Trophoblast cell (in vitro differentiated cells and primary cell): Measurements from ENCODE around the gene IL6R.
"Not testable (repeated sequence)": the region's sequence is repeated elsewhere in the genome, so short reads cannot be mapped to it uniquely, and the experiment has no call there.

ENCODE experiments used
- DNase-seq, 2 donors: peaks; one replicate each; pipeline ENCODE4 v3.0.0-alpha.2; 2016
- H2AFZ ChIP-seq: 2 replicates; pipeline ENCODE4 v1.6.1; 2013; ENCODE audit warnings: low read length, moderate library complexity, mild to moderate bottlenecking; ENCODE audit not compliant: insufficient read depth, poor library complexity
- H2AK5ac ChIP-seq: 2 replicates; pipeline ENCODE4 v1.6.1; 2013; ENCODE audit warnings: mild to moderate bottlenecking, low read length
- H2BK120ac ChIP-seq: 2 replicates; pipeline ENCODE4 v1.6.1; 2013; ENCODE audit warnings: low read length, mild to moderate bottlenecking, moderate library complexity; ENCODE audit not compliant: insufficient read depth, poor library complexity
- H2BK12ac ChIP-seq: 2 replicates; pipeline ENCODE4 v1.6.1; 2013; ENCODE audit warnings: mild to moderate bottlenecking, low read length, moderate library complexity
- H2BK5ac ChIP-seq: 2 replicates; pipeline ENCODE4 v1.6.1; 2013; ENCODE audit warnings: low read length, low read depth, moderate library complexity, mild to moderate bottlenecking; ENCODE audit not compliant: poor library complexity
- H3K14ac ChIP-seq: 2 replicates; pipeline ENCODE4 v1.6.1; 2013; ENCODE audit warnings: mild to moderate bottlenecking, low read length
- H3K18ac ChIP-seq: 2 replicates; pipeline ENCODE4 v1.6.1; 2013; ENCODE audit warnings: mild to moderate bottlenecking, low read length
- H3K23ac ChIP-seq: 2 replicates; pipeline ENCODE4 v1.6.1; 2013; ENCODE audit warnings: low read length
- H3K27ac ChIP-seq: 2 replicates; pipeline ENCODE4 v1.5.1; 2013; ENCODE audit warnings: low read depth, mild to moderate bottlenecking, inconsistent platforms, low read length, moderate library complexity
- H3K27me3 ChIP-seq: 2 replicates; pipeline ENCODE4 v1.6.1; 2013; ENCODE audit warnings: inconsistent platforms, mild to moderate bottlenecking, low read length, moderate library complexity; ENCODE audit not compliant: insufficient read depth
- H3K36me3 ChIP-seq, 2 experiments: 1 replicate in 1 of 2; 2 replicates in 1 of 2; pipeline ENCODE4 v1.6.1; 2013; ENCODE audit warnings: low read length in 2 of 2, mild to moderate bottlenecking in 2 of 2, moderate library complexity in 1 of 2; ENCODE audit not compliant: insufficient read depth in 2 of 2, control insufficient read depth in 1 of 2
- H3K4ac ChIP-seq: 2 replicates; pipeline ENCODE4 v1.6.1; 2013; ENCODE audit warnings: low read depth, mild to moderate bottlenecking, low read length, moderate library complexity
- H3K4me1 ChIP-seq, 2 experiments: 1 replicate in 1 of 2; 2 replicates in 1 of 2; pipeline ENCODE4 v1.6.1; 2013; ENCODE audit warnings: low read length in 2 of 2, mild to moderate bottlenecking in 2 of 2, moderate library complexity in 1 of 2; ENCODE audit not compliant: insufficient read depth in 2 of 2, control insufficient read depth in 1 of 2
- H3K4me2 ChIP-seq: 2 replicates; pipeline ENCODE4 v1.6.1; 2013; ENCODE audit warnings: inconsistent platforms, mild to moderate bottlenecking, low read length, moderate library complexity
- H3K4me3 ChIP-seq: 2 replicates; pipeline ENCODE4 v1.5.1; 2013; ENCODE audit warnings: mild to moderate bottlenecking, low read depth, low read length, inconsistent platforms
- H3K79me1 ChIP-seq: one replicate; pipeline ENCODE4 v1.6.1; 2013; ENCODE audit warnings: low read length
- H3K79me2 ChIP-seq: 2 replicates; pipeline ENCODE4 v1.6.1; 2013; ENCODE audit warnings: low read length, mild to moderate bottlenecking; ENCODE audit not compliant: control insufficient read depth, insufficient read depth, poor library complexity
- H3K9ac ChIP-seq: 2 replicates; pipeline ENCODE4 v1.6.1; 2013; ENCODE audit warnings: mild to moderate bottlenecking, low read length
- H3K9me3 ChIP-seq: 2 replicates; pipeline ENCODE4 v1.6.1; 2013; ENCODE audit warnings: low read depth, mild to moderate bottlenecking, control low read depth, inconsistent platforms, low read length; ENCODE audit not compliant: insufficient read depth
- H4K12ac ChIP-seq: 2 replicates; pipeline ENCODE4 v1.6.1; 2013; ENCODE audit warnings: low read depth, mild to moderate bottlenecking, low read length, moderate library complexity
- H4K8ac ChIP-seq: 2 replicates; pipeline ENCODE4 v1.6.1; 2013; ENCODE audit warnings: low read depth, mild to moderate bottlenecking, low read length, moderate library complexity
- H4K91ac ChIP-seq: one replicate; pipeline ENCODE4 v1.6.1; 2013; ENCODE audit warnings: low read depth, mild to moderate bottlenecking, low read length, moderate library complexity
- WGBS: extraction: QIAGEN DNeasy Blood & Tissue Kit; methylation state at CpG from one replicate; pipeline ENCODE4 v1.1.7; 2013; ENCODE audit warnings: missing lambda C conversion rate; ENCODE audit not compliant: insufficient read length, insufficient coverage; ENCODE audit errors: extremely low coverage; 5-methylcytosine and 5-hydroxymethylcytosine counted together

Gene IL6R

GRCh38 chr1:154420961-154421924 is 16.1 kb downstream of the IL6R start:
- no peak overlapping the region for H3K18ac ChIP-seq
- H2BK5ac ChIP-seq, result no peak overlapping the region
- H3K36me3 ChIP-seq, result no peaks in the 10 kb centered on the region
- H4K12ac ChIP-seq, result no peak overlapping the region
- H4K8ac ChIP-seq, result no peak overlapping the region
- no peak overlapping the region for H3K14ac ChIP-seq
- H2AK5ac ChIP-seq, result no peak overlapping the region
- H3K23ac ChIP-seq, result no peak overlapping the region
- no peaks in the 10 kb centered on the region for H3K79me2 ChIP-seq
- DNase-seq, result no peak
- no peak overlapping the region for H3K4me2 ChIP-seq
- H3K4ac ChIP-seq, result no peak overlapping the region
- no peaks in the 10 kb centered on the region for H3K4me1 ChIP-seq
- no peak overlapping the region for H2BK12ac ChIP-seq
- H3K9ac ChIP-seq, result no peak overlapping the region
- no peak overlapping the region for H3K4me3 ChIP-seq
- no peak overlapping the region for H4K91ac ChIP-seq
- H2AFZ ChIP-seq, result no peak overlapping the region
- no peaks in the 10 kb centered on the region for H3K9me3 ChIP-seq
- no CpG with 5 or more reads among the region's 10 CpGs for WGBS
- H3K79me1 ChIP-seq, result no peaks in the 10 kb centered on the region
- no peaks in the 10 kb centered on the region for H3K27me3 ChIP-seq
- H3K27ac ChIP-seq, result no peak overlapping the region
- no peak overlapping the region for H2BK120ac ChIP-seq

- H4K12ac ChIP-seq, H2BK5ac ChIP-seq, H3K4me2 ChIP-seq, H3K36me3 ChIP-seq, H2AFZ ChIP-seq, H3K9me3 ChIP-seq, DNase-seq, H3K79me1 ChIP-seq, H3K4ac ChIP-seq, H2BK120ac ChIP-seq, H2BK12ac ChIP-seq, H3K27me3 ChIP-seq, H3K79me2 ChIP-seq, H3K9ac ChIP-seq, H3K23ac ChIP-seq, H4K91ac ChIP-seq, H3K27ac ChIP-seq, H3K4me1 ChIP-seq, H3K14ac ChIP-seq, H4K8ac ChIP-seq, H2AK5ac ChIP-seq, H3K18ac ChIP-seq, H3K4me3 ChIP-seq: not testable (repeated sequence)
- no CpG with 5 or more reads among the region's 8 CpGs for WGBS
These were observed 16.9 kb downstream of the IL6R start for GRCh38 chr1:154422049-154422448.

- Histone ChIP-seq H4K91ac (no peak overlapping the region), H3K4me3 (no peak overlapping the region), H4K12ac (no peak overlapping the region), H2BK120ac (no peak overlapping the region), H3K79me2 (no peaks in the 10 kb centered on the region), H3K14ac (no peak overlapping the region), H3K4me1 (no peaks in the 10 kb centered on the region), H3K18ac (no peak overlapping the region), H3K9me3 (no peaks in the 10 kb centered on the region), H2BK12ac (no peak overlapping the region), H4K8ac (no peak overlapping the region), H3K36me3 (no peaks in the 10 kb centered on the region), H2AK5ac (no peak overlapping the region), H3K27me3 (no peaks in the 10 kb centered on the region), H3K4me2 (no peak overlapping the region), H3K23ac (no peak overlapping the region), H2BK5ac (no peak overlapping the region), H3K79me1 (no peaks in the 10 kb centered on the region), H2AFZ (no peak overlapping the region), H3K27ac (no peak overlapping the region), H3K9ac (no peak overlapping the region), H3K4ac (no peak overlapping the region)
- no CpG with 5 or more reads among the region's 9 CpGs for WGBS
- DNase-seq, result no peak
These were observed 17.4 kb downstream of the IL6R start for GRCh38 chr1:154422521-154422920.

GRCh38 chr1:154423304-154423987 is 18.3 kb downstream of the IL6R start:
- Histone ChIP-seq H3K9me3 (peaks cover under 1% of the 10 kb centered on the region), H3K4me2 (no peak overlapping the region), H3K9ac (no peak overlapping the region), H3K4me3 (no peak overlapping the region), H2BK12ac (no peak overlapping the region), H3K36me3 (no peaks in the 10 kb centered on the region), H3K27me3 (no peaks in the 10 kb centered on the region), H3K4me1 (no peaks in the 10 kb centered on the region), H2AK5ac (no peak overlapping the region), H4K8ac (no peak overlapping the region), H4K12ac (no peak overlapping the region), H3K14ac (no peak overlapping the region), H2BK5ac (no peak overlapping the region), H3K79me1 (no peaks in the 10 kb centered on the region), H3K23ac (no peak overlapping the region), H3K27ac (no peak overlapping the region), H3K79me2 (no peaks in the 10 kb centered on the region), H3K4ac (no peak overlapping the region), H4K91ac (no peak overlapping the region), H2BK120ac (no peak overlapping the region), H2AFZ (no peak overlapping the region), H3K18ac (no peak overlapping the region)
- no peak for DNase-seq
- WGBS, result no CpG with 5 or more reads among the region's 5 CpGs
